HL-60 (cell line): Measurements from ENCODE around the gene SCAMP2.

Source experiments
- DNase-seq, 2 experiments: peaks; one replicate each; pipeline ENCODE4 v3.0.0-alpha.2; 2010 to 2020; ENCODE audit warnings: low read depth in 1 of 2, low spot score in 1 of 2
- H3K27ac ChIP-seq: fragments of 250-450 bp; sonication (Bioruptor Pico); replicated peaks from 2 replicates; pipeline ENCODE4 v1.5.1; 2020; ENCODE audit warnings: mild to moderate bottlenecking, moderate library complexity
- H3K27me3 ChIP-seq: fragments of 250-450 bp; sonication (Bioruptor Pico); 2 replicates; pipeline ENCODE4 v1.5.1; 2021; ENCODE audit warnings: mild to moderate bottlenecking, moderate library complexity; ENCODE audit not compliant: insufficient read depth, poor library complexity, severe bottlenecking
- H3K4me3 ChIP-seq: replicated peaks from 2 replicates; pipeline ENCODE4 v1.5.1; 2011; ENCODE audit warnings: mild to moderate bottlenecking, control low read depth, low read length; ENCODE audit not compliant: insufficient read depth
- GABPA ChIP-seq: IDR thresholded peaks from 2 replicates; pipeline ENCODE4 v1.6.1; 2012; ENCODE audit warnings: low read depth
- POLR2AphosphoS5 ChIP-seq: IDR thresholded peaks from 2 replicates; pipeline ENCODE4 v1.6.1; 2012; ENCODE audit warnings: low read depth
- SPI1 ChIP-seq: IDR thresholded peaks from 2 replicates; pipeline ENCODE4 v1.6.1; 2012; ENCODE audit warnings: low read depth, mild to moderate bottlenecking, borderline replicate concordance
- TF ChIP-seq, protein P1 (sequence below): IDR thresholded peaks from 2 replicates; pipeline ENCODE4 v1.6.1; 2012; ENCODE audit warnings: low read depth; ENCODE audit not compliant: insufficient replicate concordance
- TF ChIP-seq, protein P2 (sequence below): IDR thresholded peaks from one replicate; pipeline ENCODE4 v1.5.1; 2011; ENCODE audit warnings: low read length, control low read depth, inconsistent platforms; ENCODE audit not compliant: insufficient read depth

Gene SCAMP2

DNA sequence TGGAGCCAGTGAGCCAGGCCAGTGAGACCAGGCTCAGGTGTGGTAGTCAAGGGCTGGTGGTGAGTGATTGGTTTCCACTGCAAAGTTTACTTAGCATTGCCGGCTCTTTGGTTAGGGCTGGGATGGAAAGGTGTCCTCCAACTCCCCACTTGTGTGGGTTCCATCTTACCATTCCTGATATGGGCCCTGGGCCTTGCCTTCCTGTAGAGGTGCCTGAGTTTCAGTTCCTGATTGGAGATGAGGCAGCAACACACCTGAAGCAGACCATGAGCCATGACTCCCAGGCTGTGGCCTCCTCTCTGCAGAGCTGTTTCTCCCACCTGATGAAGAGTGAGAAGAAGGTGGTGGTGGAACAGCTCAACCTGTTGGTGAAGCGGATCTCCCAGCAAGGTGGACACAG, 19.8 kb upstream of the SCAMP2 start:
- no peak overlapping the region for H3K4me3 ChIP-seq
- H3K27me3 ChIP-seq: no peaks in the 10 kb centered on the region
- TF ChIP-seq POLR2AphosphoS5 (no peak), SPI1 (no peak), GABPA (no peak)
- TF ChIP-seq, protein P1, sequence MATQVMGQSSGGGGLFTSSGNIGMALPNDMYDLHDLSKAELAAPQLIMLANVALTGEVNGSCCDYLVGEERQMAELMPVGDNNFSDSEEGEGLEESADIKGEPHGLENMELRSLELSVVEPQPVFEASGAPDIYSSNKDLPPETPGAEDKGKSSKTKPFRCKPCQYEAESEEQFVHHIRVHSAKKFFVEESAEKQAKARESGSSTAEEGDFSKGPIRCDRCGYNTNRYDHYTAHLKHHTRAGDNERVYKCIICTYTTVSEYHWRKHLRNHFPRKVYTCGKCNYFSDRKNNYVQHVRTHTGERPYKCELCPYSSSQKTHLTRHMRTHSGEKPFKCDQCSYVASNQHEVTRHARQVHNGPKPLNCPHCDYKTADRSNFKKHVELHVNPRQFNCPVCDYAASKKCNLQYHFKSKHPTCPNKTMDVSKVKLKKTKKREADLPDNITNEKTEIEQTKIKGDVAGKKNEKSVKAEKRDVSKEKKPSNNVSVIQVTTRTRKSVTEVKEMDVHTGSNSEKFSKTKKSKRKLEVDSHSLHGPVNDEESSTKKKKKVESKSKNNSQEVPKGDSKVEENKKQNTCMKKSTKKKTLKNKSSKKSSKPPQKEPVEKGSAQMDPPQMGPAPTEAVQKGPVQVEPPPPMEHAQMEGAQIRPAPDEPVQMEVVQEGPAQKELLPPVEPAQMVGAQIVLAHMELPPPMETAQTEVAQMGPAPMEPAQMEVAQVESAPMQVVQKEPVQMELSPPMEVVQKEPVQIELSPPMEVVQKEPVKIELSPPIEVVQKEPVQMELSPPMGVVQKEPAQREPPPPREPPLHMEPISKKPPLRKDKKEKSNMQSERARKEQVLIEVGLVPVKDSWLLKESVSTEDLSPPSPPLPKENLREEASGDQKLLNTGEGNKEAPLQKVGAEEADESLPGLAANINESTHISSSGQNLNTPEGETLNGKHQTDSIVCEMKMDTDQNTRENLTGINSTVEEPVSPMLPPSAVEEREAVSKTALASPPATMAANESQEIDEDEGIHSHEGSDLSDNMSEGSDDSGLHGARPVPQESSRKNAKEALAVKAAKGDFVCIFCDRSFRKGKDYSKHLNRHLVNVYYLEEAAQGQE: no peak
- TF ChIP-seq, protein P2, sequence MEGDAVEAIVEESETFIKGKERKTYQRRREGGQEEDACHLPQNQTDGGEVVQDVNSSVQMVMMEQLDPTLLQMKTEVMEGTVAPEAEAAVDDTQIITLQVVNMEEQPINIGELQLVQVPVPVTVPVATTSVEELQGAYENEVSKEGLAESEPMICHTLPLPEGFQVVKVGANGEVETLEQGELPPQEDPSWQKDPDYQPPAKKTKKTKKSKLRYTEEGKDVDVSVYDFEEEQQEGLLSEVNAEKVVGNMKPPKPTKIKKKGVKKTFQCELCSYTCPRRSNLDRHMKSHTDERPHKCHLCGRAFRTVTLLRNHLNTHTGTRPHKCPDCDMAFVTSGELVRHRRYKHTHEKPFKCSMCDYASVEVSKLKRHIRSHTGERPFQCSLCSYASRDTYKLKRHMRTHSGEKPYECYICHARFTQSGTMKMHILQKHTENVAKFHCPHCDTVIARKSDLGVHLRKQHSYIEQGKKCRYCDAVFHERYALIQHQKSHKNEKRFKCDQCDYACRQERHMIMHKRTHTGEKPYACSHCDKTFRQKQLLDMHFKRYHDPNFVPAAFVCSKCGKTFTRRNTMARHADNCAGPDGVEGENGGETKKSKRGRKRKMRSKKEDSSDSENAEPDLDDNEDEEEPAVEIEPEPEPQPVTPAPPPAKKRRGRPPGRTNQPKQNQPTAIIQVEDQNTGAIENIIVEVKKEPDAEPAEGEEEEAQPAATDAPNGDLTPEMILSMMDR: no peak
- no peak overlapping the region for H3K27ac ChIP-seq
- no peak for DNase-seq

DNA sequence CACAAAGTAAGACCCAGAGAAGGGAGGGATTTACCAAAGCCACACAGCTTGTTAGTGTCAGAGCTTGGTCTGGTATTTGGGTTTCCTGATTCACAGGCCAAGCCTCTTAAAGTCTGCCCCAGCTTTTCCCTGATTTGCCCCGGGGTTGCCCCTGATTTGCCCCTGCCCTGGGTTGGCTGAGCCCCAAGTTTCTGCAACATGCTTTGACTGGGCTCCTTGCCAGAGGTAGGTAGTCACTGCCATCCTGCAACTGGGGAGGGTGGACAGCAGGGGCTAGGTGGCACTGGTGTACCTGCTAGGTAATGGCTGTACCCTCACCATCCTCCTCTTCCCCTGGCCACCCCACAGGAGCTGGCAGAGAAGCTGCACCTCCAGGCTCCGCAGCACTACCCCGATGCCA, 19.1 kb upstream of the SCAMP2 start:
- TF ChIP-seq, protein P2: no peak
- no peak for TF ChIP-seq SPI1
- no peak for TF ChIP-seq POLR2AphosphoS5
- no peak for TF ChIP-seq GABPA
- TF ChIP-seq, protein P1: no peak
- DNase-seq: no peak
- Histone ChIP-seq H3K27ac (no peak overlapping the region), H3K27me3 (no peaks in the 10 kb centered on the region), H3K4me3 (no peak overlapping the region)

DNA sequence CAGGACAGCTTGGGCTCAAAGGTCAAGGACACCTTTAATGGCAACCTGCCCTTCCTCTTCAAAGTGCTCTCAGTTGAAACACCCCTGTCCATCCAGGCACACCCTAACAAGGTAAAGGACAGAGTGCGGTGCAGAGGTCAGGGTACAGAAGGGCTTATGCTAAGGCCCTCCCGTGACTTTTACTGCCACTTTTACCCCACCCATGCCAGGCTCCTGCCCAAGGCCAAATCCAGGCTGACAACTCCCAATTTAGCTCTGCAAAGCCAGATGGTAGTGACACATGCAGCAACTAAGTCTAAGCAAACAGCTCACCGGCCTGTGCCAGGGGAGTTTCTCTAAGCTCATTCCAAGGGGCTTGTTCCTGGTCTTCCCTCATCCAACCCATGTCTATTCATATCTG, 18.3 kb upstream of the SCAMP2 start:
- TF ChIP-seq GABPA (no peak), POLR2AphosphoS5 (no peak), SPI1 (no peak)
- TF ChIP-seq, protein P2: no peak
- TF ChIP-seq, protein P1: no peak
- Histone ChIP-seq H3K4me3 (no peak overlapping the region), H3K27me3 (no peaks in the 10 kb centered on the region), H3K27ac (no peak overlapping the region)
- no peak for DNase-seq
